ENCODE results near the gene SRSF2.

DNA sequence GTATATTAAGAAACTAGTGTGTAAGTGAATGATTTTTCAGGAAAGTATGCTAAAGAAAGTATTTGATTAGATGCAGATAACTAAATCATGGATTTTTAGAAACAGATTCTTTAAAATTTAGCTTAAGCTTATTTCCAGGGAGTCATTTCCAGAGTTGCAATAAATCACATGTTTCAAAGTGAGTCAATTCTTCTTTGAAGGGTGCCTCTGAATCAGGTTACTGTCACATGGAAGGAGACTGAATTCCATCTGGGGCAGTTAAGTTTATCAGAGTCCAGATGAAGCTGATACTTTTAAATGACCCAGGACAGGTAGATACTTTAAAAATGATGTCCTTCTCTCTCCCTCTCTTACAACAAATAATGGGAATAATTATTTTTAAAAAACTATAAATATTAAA, 5.8 kb upstream of the SRSF2 start:
- TF ChIP-seq, protein P1, sequence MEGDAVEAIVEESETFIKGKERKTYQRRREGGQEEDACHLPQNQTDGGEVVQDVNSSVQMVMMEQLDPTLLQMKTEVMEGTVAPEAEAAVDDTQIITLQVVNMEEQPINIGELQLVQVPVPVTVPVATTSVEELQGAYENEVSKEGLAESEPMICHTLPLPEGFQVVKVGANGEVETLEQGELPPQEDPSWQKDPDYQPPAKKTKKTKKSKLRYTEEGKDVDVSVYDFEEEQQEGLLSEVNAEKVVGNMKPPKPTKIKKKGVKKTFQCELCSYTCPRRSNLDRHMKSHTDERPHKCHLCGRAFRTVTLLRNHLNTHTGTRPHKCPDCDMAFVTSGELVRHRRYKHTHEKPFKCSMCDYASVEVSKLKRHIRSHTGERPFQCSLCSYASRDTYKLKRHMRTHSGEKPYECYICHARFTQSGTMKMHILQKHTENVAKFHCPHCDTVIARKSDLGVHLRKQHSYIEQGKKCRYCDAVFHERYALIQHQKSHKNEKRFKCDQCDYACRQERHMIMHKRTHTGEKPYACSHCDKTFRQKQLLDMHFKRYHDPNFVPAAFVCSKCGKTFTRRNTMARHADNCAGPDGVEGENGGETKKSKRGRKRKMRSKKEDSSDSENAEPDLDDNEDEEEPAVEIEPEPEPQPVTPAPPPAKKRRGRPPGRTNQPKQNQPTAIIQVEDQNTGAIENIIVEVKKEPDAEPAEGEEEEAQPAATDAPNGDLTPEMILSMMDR (IDR thresholded peaks at IDR 0.05): no peak
- no peak for TF ChIP-seq POLR2A (IDR thresholded peaks at IDR 0.05)

All from Peyer's patch (tissue), 4 donors.